IPS-NIHi7 (cell line): Measurements from ENCODE around the gene SORCS3.

Source experiments
- DNase-seq: peaks from one replicate; pipeline ENCODE4 v3.0.0; 2012; ENCODE audit warnings: mixed read lengths; ENCODE audit errors: extremely low spot score

The SORCS3 gene

GRCh38 chr10:104777086-104777799, 136.2 kb downstream of the SORCS3 start:
- DNase-seq = no peak

- no peak for DNase-seq
Observed at GRCh38 chr10:104778371-104778770, 137.3 kb downstream of the SORCS3 start.

- no peak for DNase-seq
Observed at GRCh38 chr10:104779701-104780100, 138.6 kb downstream of the SORCS3 start.

GRCh38 chr10:104780165-104780564, 139.1 kb downstream of the SORCS3 start:
- no peak for DNase-seq

- no peak for DNase-seq
Observed at GRCh38 chr10:104780946-104781595, 140.0 kb downstream of the SORCS3 start.

GRCh38 chr10:104784452-104784851, 143.4 kb downstream of the SORCS3 start:
- no peak for DNase-seq

- no peak for DNase-seq
Observed at GRCh38 chr10:104791471-104791870, 150.4 kb downstream of the SORCS3 start.

GRCh38 chr10:104795411-104795810, 154.3 kb downstream of the SORCS3 start:
- DNase-seq = no peak

GRCh38 chr10:104796823-104797222, 155.7 kb downstream of the SORCS3 start:
- DNase-seq = no peak

- no peak for DNase-seq
Observed at GRCh38 chr10:104802941-104803340, 161.9 kb downstream of the SORCS3 start.

GRCh38 chr10:104804880-104805279, 163.8 kb downstream of the SORCS3 start:
- no peak for DNase-seq

- DNase-seq = no peak
Observed at GRCh38 chr10:104806801-104807200, 165.7 kb downstream of the SORCS3 start.

GRCh38 chr10:104807581-104808310, 166.7 kb downstream of the SORCS3 start:
- no peak for DNase-seq

GRCh38 chr10:104809288-104810090, 168.4 kb downstream of the SORCS3 start:
- peak; percentile 45 for DNase-seq

GRCh38 chr10:104811166-104811565, 170.1 kb downstream of the SORCS3 start:
- no peak for DNase-seq

GRCh38 chr10:104816501-104816900, 175.4 kb downstream of the SORCS3 start:
- DNase-seq = no peak

GRCh38 chr10:104819731-104820130, 178.6 kb downstream of the SORCS3 start:
- DNase-seq = no peak

- no peak for DNase-seq
Observed at GRCh38 chr10:104822088-104822487, 181.0 kb downstream of the SORCS3 start.

GRCh38 chr10:104824380-104825006, 183.4 kb downstream of the SORCS3 start:
- peak; percentile 84 for DNase-seq

GRCh38 chr10:104831272-104831671, 190.2 kb downstream of the SORCS3 start:
- no peak for DNase-seq

GRCh38 chr10:104834580-104834979, 193.5 kb downstream of the SORCS3 start:
- no peak for DNase-seq
